HCT116 (cell line): ENCODE data around the gene HBP1. TPM values are rescaled to one million over a fixed set of nuclear protein-coding genes. Genes with fewer than 3 reads are reported as not detected.

Source experiments
- ATAC-seq: fragments of 200-7000 bp; cut with Tn5 transposase; 2 replicates; pipeline ENCODE4 v1.9.1; 2020; ENCODE audit warnings: mild to moderate bottlenecking, moderate library complexity
- BruUV-seq: library from RNA; stranded (reverse); fragments of 400-500 nt; replicated peaks from 2 replicates; lab custom pipeline; 2021; lab: Mats Ljungman, UMichigan
- CTCF ChIA-PET: fragments of 300-600 bp; sonication (Branson Sonifier 250); formaldehyde crosslinking; loops from one replicate; lab custom pipeline; 2021; ENCODE audit warnings: antibody characterized with exemption; lab: Charles Lee
- POLR2A ChIA-PET: fragments of 300-600, 350-600 bp; sonication (Branson Sonifier 250); formaldehyde crosslinking; loops from one replicate; lab custom pipeline; 2021; ENCODE audit warnings: antibody characterized with exemption; lab: Charles Lee
- RAD21 ChIA-PET, 2 experiments: fragments of 300-600 bp; sonication (Branson Sonifier 250); formaldehyde crosslinking; loops; one replicate each; lab custom pipeline; 2023; ENCODE audit warnings: low total read pairs in 2 of 2; ENCODE audit not compliant: uncharacterized antibody in 2 of 2, unreplicated experiment in 2 of 2, low non-redundant PET in 1 of 2; lab: Charles Lee
- DNase-seq: peaks from one replicate; pipeline ENCODE4 v3.0.0-alpha.2; 2010; ENCODE audit warnings: low read depth, low spot score
- H2AFZ ChIP-seq: fragments of 200-600 bp; shearing (Covaris generic), sonication (generic); 2 replicates; pipeline ENCODE4 v1.6.1; 2017; ENCODE audit warnings: low read depth, mixed run types, mixed read lengths, antibody characterized with exemption, low read length; ENCODE audit not compliant: poor library complexity, severe bottlenecking
- H3K27ac ChIP-seq: 2 replicates; pipeline ENCODE4 v1.5.1; 2012; ENCODE audit warnings: low read depth, low read length
- H3K27me3 ChIP-seq: fragments of 200-600 bp; sonication (generic); 2 replicates; pipeline ENCODE4 v1.6.1; 2016; ENCODE audit warnings: mixed run types, low read length, mixed read lengths; ENCODE audit not compliant: insufficient read depth
- H3K36me3 ChIP-seq, 2 experiments: fragments of 200-500 bp in 1 of 2; fragments of 200-600 bp in 1 of 2; sonication (Bioruptor generic) in 1 of 2; sonication (generic) in 1 of 2; 2 replicates each; pipeline versions ENCODE4 v1.5.1 to v1.6.1; 2014 to 2016; ENCODE audit warnings: low read length in 2 of 2, inconsistent platforms in 1 of 2, mixed read lengths in 1 of 2, mixed run types in 1 of 2; ENCODE audit not compliant: insufficient read depth in 2 of 2, control insufficient read depth in 1 of 2
- H3K4me1 ChIP-seq, 2 experiments: fragments of 200-600 bp in 1 of 2; sonication (generic) in 1 of 2; 2 replicates each; pipeline versions ENCODE4 v1.5.1 to v1.6.1; 2012 to 2017; ENCODE audit warnings: low read length in 2 of 2, inconsistent platforms in 1 of 2, mild to moderate bottlenecking in 1 of 2, mixed read lengths in 1 of 2, mixed run types in 1 of 2, moderate library complexity in 1 of 2; ENCODE audit not compliant: insufficient read depth in 2 of 2, control insufficient read depth in 1 of 2
- H3K4me2 ChIP-seq: fragments of 200-600 bp; sonication (generic); 2 replicates; pipeline ENCODE4 v1.6.1; 2017; ENCODE audit warnings: mixed run types, low read length, mixed read lengths
- H3K4me3 ChIP-seq, 2 experiments: fragments of 200-600 bp in 1 of 2; sonication (generic) in 1 of 2; replicated peaks in 1 of 2; 2 replicates each; pipeline ENCODE4 v1.5.1; 2011 to 2016; ENCODE audit warnings: low read length in 2 of 2, control low read depth in 1 of 2, low read depth in 1 of 2, mild to moderate bottlenecking in 1 of 2, mixed read lengths in 1 of 2, mixed run types in 1 of 2
- H3K79me2 ChIP-seq: fragments of 200-600 bp; sonication (generic); 2 replicates; pipeline ENCODE4 v1.6.1; 2017; ENCODE audit warnings: mild to moderate bottlenecking, mixed run types, low read length, moderate library complexity, mixed read lengths; ENCODE audit not compliant: insufficient read depth
- H3K9ac ChIP-seq: fragments of 200-600 bp; sonication (generic); 2 replicates; pipeline ENCODE4 v1.6.1; 2016; ENCODE audit warnings: low read length, mixed read lengths
- H3K9me2 ChIP-seq: fragments of 200-600 bp; sonication (generic), shearing (Covaris generic); 2 replicates; pipeline ENCODE4 v1.6.1; 2017; ENCODE audit warnings: mixed run types, mild to moderate bottlenecking, moderate library complexity; ENCODE audit not compliant: insufficient read depth
- H3K9me3 ChIP-seq, 2 experiments: fragments of 200-500 bp in 1 of 2; fragments of 200-600 bp in 1 of 2; sonication (Bioruptor generic) in 1 of 2; sonication (generic) in 1 of 2; 2 replicates each; pipeline ENCODE4 v1.6.1; 2014 to 2017; ENCODE audit warnings: low read length in 2 of 2, mixed read lengths in 2 of 2, inconsistent platforms in 1 of 2, low read depth in 1 of 2, mild to moderate bottlenecking in 1 of 2, mixed run types in 1 of 2, moderate library complexity in 1 of 2; ENCODE audit not compliant: control insufficient read depth in 1 of 2, insufficient read depth in 1 of 2
- H4K20me1 ChIP-seq: fragments of 200-600 bp; sonication (generic), shearing (Covaris generic); 2 replicates; pipeline ENCODE4 v1.6.1; 2017; ENCODE audit warnings: mixed run types, mild to moderate bottlenecking, moderate library complexity; ENCODE audit not compliant: insufficient read depth
- CBX3 ChIP-seq: IDR thresholded peaks from 2 replicates; pipeline ENCODE4 v1.6.1; 2012; ENCODE audit warnings: low read depth
- FOSL1 ChIP-seq: IDR thresholded peaks from 2 replicates; pipeline ENCODE4 v1.6.1; 2012; ENCODE audit warnings: low read depth
- RAD21 ChIP-seq: IDR thresholded peaks from 2 replicates; pipeline ENCODE4 v1.6.1; 2012; ENCODE audit warnings: low read depth, mild to moderate bottlenecking
- ZNF274 ChIP-seq: fragments of 200-500 bp; sonication (Bioruptor generic); IDR thresholded peaks from 2 replicates; pipeline ENCODE4 v1.6.1; 2014; ENCODE audit warnings: mild to moderate bottlenecking, low read depth, low read length, inconsistent platforms
- intact Hi-C: fragments of 100-400 bp; cut with micrococcal nuclease; formaldehyde crosslinking; loops from 2 replicates; pipeline ENCODE4 v1.10.0; 2022
- total RNA-seq: library from RNA; stranded (reverse); gene quantifications from one replicate; pipeline ENCODE4 v1.2.1, GENCODE V29; 2021; ENCODE audit not compliant: unreplicated experiment
- TF ChIP-seq, protein P1 (sequence below), 3 experiments: fragments of 200-600 bp in 1 of 3; sonication (generic) in 1 of 3; IDR thresholded peaks in 2 of 3; conservative IDR thresholded peaks in 1 of 3; 2 replicates each; pipeline ENCODE4 v1.5.1; 2012 to 2017; ENCODE audit warnings: low read depth in 2 of 3, low read length in 2 of 3, antibody characterized with exemption in 1 of 3, borderline replicate concordance in 1 of 3, control low read depth in 1 of 3, mild to moderate bottlenecking in 1 of 3, mixed read lengths in 1 of 3, mixed run types in 1 of 3, moderate library complexity in 1 of 3; ENCODE audit not compliant: insufficient read depth in 1 of 3
- TF ChIP-seq, protein P2 (sequence below): IDR thresholded peaks from 2 replicates; pipeline ENCODE4 v1.6.1; 2011; ENCODE audit warnings: mild to moderate bottlenecking, low read length, moderate library complexity; ENCODE audit not compliant: insufficient replicate concordance; ENCODE audit errors: extremely low read depth

The HBP1 gene
- total RNA-seq, 1 experiment from 2014 or later, result 24.3 TPM

DNA sequence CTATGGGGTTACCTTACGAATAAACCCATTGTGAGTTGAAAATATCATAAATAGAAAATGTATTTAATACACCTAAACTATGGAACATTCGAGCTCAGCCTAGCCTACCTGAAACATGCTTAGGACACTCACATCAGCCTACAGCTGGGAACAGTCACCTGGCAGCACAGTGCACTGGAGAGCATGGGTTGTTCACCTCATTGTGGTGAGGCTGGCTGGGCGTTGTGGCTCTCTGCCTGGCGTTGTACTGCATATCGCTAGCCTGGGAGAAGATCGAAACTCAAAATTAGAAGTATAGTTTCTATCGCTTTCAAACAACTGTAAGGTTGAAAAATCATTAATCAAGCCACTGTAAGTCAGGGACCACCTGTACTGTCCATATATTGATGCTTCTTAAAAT is 17.3 kb upstream of the HBP1 start:
- TF ChIP-seq, protein P1, sequence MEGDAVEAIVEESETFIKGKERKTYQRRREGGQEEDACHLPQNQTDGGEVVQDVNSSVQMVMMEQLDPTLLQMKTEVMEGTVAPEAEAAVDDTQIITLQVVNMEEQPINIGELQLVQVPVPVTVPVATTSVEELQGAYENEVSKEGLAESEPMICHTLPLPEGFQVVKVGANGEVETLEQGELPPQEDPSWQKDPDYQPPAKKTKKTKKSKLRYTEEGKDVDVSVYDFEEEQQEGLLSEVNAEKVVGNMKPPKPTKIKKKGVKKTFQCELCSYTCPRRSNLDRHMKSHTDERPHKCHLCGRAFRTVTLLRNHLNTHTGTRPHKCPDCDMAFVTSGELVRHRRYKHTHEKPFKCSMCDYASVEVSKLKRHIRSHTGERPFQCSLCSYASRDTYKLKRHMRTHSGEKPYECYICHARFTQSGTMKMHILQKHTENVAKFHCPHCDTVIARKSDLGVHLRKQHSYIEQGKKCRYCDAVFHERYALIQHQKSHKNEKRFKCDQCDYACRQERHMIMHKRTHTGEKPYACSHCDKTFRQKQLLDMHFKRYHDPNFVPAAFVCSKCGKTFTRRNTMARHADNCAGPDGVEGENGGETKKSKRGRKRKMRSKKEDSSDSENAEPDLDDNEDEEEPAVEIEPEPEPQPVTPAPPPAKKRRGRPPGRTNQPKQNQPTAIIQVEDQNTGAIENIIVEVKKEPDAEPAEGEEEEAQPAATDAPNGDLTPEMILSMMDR (IDR thresholded peaks at IDR 0.05 in 2 of 3, conservative IDR thresholded peaks at IDR 0.05 in 1 of 3; ENCODE audit: borderline replicate concordance in 1 of 3, insufficient read depth in 1 of 3, low read depth in 2 of 3, low read length in 2 of 3), result no peak
- TF ChIP-seq ZNF274 (no peak), CBX3 (no peak), FOSL1 (no peak), RAD21 (no peak)
- TF ChIP-seq, protein P2, sequence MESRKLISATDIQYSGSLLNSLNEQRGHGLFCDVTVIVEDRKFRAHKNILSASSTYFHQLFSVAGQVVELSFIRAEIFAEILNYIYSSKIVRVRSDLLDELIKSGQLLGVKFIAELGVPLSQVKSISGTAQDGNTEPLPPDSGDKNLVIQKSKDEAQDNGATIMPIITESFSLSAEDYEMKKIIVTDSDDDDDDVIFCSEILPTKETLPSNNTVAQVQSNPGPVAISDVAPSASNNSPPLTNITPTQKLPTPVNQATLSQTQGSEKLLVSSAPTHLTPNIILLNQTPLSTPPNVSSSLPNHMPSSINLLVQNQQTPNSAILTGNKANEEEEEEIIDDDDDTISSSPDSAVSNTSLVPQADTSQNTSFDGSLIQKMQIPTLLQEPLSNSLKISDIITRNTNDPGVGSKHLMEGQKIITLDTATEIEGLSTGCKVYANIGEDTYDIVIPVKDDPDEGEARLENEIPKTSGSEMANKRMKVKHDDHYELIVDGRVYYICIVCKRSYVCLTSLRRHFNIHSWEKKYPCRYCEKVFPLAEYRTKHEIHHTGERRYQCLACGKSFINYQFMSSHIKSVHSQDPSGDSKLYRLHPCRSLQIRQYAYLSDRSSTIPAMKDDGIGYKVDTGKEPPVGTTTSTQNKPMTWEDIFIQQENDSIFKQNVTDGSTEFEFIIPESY, result no peak
- RAD21 ChIA-PET, result no interaction called here
- intact Hi-C loops, result loop anchor here (5.0 kb wide), 1 partner anchor 974 kb away; no protein-coding TSS in a partner anchor

More for the DNA sequence above, 17.3 kb upstream of the HBP1 start:
- H3K9ac ChIP-seq, result no peak overlapping the region
- DNase-seq (no peak), ATAC-seq (no peak)
- no peaks in the 10 kb centered on the region for H3K27me3 ChIP-seq
- H3K36me3 ChIP-seq, result no peaks in the 10 kb centered on the region
- H3K4me2 ChIP-seq, result no peak overlapping the region
- no peaks in the 10 kb centered on the region for H3K9me3 ChIP-seq
- H4K20me1 ChIP-seq, result no peaks in the 10 kb centered on the region
- peaks cover 2 to 17% of the 10 kb centered on the region in 2 experiments; a peak in 3 of 4 replicates for H3K4me1 ChIP-seq
- no peaks in the 10 kb centered on the region for H3K9me2 ChIP-seq
- ChIA-PET POLR2A (no interaction called here), CTCF (interaction anchor here (1.5 to 6.8 kb wide), 2 partner anchors 16 to 204 kb away, joined by 7 to 124 read pairs; partner anchors contain the start of gene HBP1)
- H3K4me3 ChIP-seq, result no peak overlapping the region
- H2AFZ ChIP-seq, result no peak overlapping the region
- H3K79me2 ChIP-seq, result no peaks in the 10 kb centered on the region
- BruUV-seq, result no TSS peak
- H3K27ac ChIP-seq, result no peak overlapping the region
